DOHH2 (cell line): ENCODE results near the gene NTPCR.

Experiments
- H3F3A ChIP-seq: fragments of 200-600 bp; sonication (generic), shearing (Covaris generic); 2 replicates; pipeline ENCODE4 v1.6.0; 2016; ENCODE audit warnings: antibody characterized with exemption, mild to moderate bottlenecking; ENCODE audit not compliant: control insufficient read depth, insufficient read depth
- H3K27ac ChIP-seq: fragments of 200-600 bp; sonication (generic); 2 replicates; pipeline ENCODE4 v1.5.1; 2014; ENCODE audit warnings: low read depth, mild to moderate bottlenecking, low read length, moderate library complexity
- H3K27me3 ChIP-seq: fragments of 200-600 bp; sonication (generic); 2 replicates; pipeline ENCODE4 v1.6.1; 2014; ENCODE audit warnings: mild to moderate bottlenecking, low read length, mixed read lengths; ENCODE audit not compliant: control insufficient read depth
- H3K36me3 ChIP-seq: fragments of 200-600 bp; sonication (generic); 2 replicates; pipeline ENCODE4 v1.6.1; 2014; ENCODE audit warnings: mild to moderate bottlenecking, low read length, moderate library complexity, mixed read lengths; ENCODE audit not compliant: control insufficient read depth
- H3K4me1 ChIP-seq: fragments of 200-600 bp; sonication (generic); 2 replicates; pipeline ENCODE4 v1.6.1; 2014; ENCODE audit warnings: mild to moderate bottlenecking, low read length, mixed read lengths; ENCODE audit not compliant: control insufficient read depth
- H3K4me2 ChIP-seq: fragments of 200-600 bp; sonication (generic); 2 replicates; pipeline ENCODE4 v1.6.0; 2014; ENCODE audit warnings: mild to moderate bottlenecking, low read length, moderate library complexity
- H3K4me3 ChIP-seq: fragments of 200-600 bp; sonication (generic); 2 replicates; pipeline ENCODE4 v1.5.1; 2014; ENCODE audit warnings: mild to moderate bottlenecking, low read length, mixed read lengths
- H3K79me2 ChIP-seq: fragments of 200-600 bp; sonication (generic); 2 replicates; pipeline ENCODE4 v1.6.1; 2014; ENCODE audit warnings: mild to moderate bottlenecking, low read length, mixed read lengths; ENCODE audit not compliant: control insufficient read depth
- H3K9me2 ChIP-seq: fragments of 200-600 bp; sonication (generic); replicated peaks from 2 replicates; pipeline ENCODE4 v1.6.1; 2014; ENCODE audit warnings: mild to moderate bottlenecking, low read length, mixed read lengths; ENCODE audit not compliant: control insufficient read depth
- H3K9me3 ChIP-seq: fragments of 200-600 bp; sonication (generic); 2 replicates; pipeline ENCODE4 v1.6.1; 2014; ENCODE audit warnings: antibody characterized with exemption, low read length, mixed read lengths; ENCODE audit not compliant: control insufficient read depth, insufficient read depth
- H4K20me1 ChIP-seq: fragments of 200-600 bp; sonication (generic); 2 replicates; pipeline ENCODE4 v1.6.0; 2014; ENCODE audit warnings: low read depth, mild to moderate bottlenecking, antibody characterized with exemption, low read length, moderate library complexity; ENCODE audit not compliant: control insufficient read depth, insufficient read depth
- EZH2phosphoT487 ChIP-seq: fragments of 200-600 bp; sonication (generic); IDR thresholded peaks from 2 replicates; pipeline ENCODE4 v1.6.1; 2017; ENCODE audit warnings: borderline replicate concordance, mild to moderate bottlenecking, antibody characterized with exemption, low read length, moderate library complexity, mixed read lengths
- TF ChIP-seq, protein P1 (sequence below): fragments of 200-600 bp; sonication (generic); IDR thresholded peaks from one replicate; pipeline ENCODE4 v1.5.1; 2014; ENCODE audit warnings: antibody characterized with exemption, mild to moderate bottlenecking, low read depth, low read length; ENCODE audit not compliant: poor library complexity, severe bottlenecking

The NTPCR gene

DNA sequence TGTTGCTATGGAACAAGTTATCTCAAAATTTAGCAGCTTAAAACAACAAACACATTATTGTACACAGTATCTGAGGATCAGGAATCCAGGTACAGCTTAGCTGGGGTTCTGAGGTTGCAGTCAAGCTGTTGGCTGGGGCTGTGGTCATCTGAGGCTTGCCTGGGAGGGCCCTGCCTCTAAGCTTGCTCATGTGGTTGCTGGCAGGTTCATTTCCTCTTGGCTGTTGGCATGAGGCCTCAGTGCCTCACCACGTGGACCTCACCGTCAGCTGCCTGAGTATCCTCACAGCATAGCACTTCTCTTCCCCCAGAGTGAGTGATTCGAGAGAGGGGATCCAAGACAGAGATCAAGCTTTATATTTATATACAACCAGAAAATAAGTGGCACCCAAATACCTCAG, 18.6 kb downstream of the NTPCR start:
- no peaks in the 10 kb centered on the region for H4K20me1 ChIP-seq
- no peaks in the 10 kb centered on the region for H3K9me2 ChIP-seq
- no peaks in the 10 kb centered on the region for H3K27me3 ChIP-seq
- H3K4me3 ChIP-seq = no peak overlapping the region
- H3K36me3 ChIP-seq = peaks cover 79% of the 10 kb centered on the region
- peaks cover 4% of the 10 kb centered on the region; the same call in 1 of the 2 replicates for H3K9me3 ChIP-seq
- no peaks in the 10 kb centered on the region for H3F3A ChIP-seq
- no peak overlapping the region for H3K4me2 ChIP-seq
- no peaks in the 10 kb centered on the region for H3K79me2 ChIP-seq
- H3K27ac ChIP-seq = no peak overlapping the region
- TF ChIP-seq, protein P1, sequence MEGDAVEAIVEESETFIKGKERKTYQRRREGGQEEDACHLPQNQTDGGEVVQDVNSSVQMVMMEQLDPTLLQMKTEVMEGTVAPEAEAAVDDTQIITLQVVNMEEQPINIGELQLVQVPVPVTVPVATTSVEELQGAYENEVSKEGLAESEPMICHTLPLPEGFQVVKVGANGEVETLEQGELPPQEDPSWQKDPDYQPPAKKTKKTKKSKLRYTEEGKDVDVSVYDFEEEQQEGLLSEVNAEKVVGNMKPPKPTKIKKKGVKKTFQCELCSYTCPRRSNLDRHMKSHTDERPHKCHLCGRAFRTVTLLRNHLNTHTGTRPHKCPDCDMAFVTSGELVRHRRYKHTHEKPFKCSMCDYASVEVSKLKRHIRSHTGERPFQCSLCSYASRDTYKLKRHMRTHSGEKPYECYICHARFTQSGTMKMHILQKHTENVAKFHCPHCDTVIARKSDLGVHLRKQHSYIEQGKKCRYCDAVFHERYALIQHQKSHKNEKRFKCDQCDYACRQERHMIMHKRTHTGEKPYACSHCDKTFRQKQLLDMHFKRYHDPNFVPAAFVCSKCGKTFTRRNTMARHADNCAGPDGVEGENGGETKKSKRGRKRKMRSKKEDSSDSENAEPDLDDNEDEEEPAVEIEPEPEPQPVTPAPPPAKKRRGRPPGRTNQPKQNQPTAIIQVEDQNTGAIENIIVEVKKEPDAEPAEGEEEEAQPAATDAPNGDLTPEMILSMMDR = no peak
- no peak for TF ChIP-seq EZH2phosphoT487
- H3K4me1 ChIP-seq = peaks cover 5% of the 10 kb centered on the region

DNA sequence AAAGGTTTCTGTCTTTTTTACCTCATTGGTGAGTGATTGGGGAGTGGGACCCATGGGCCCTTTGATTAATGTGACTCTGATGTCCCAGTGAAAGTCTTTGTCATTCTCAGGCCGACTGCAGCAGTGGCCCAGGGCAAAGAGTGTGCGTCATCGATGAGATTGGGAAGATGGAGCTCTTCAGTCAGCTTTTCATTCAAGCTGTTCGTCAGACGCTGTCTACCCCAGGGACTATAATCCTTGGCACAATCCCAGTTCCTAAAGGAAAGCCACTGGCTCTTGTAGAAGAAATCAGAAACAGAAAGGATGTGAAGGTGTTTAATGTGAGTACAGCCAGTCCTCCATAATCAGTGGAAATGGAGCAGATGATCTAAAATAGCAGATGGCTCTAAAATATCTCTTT, 19.4 kb downstream of the NTPCR start:
- Histone ChIP-seq H3K9me2 (no peaks in the 10 kb centered on the region), H3K9me3 (peaks cover 4% of the 10 kb centered on the region; the same call in 1 of the 2 replicates), H3K4me3 (no peak overlapping the region), H4K20me1 (no peaks in the 10 kb centered on the region), H3K27ac (no peak overlapping the region), H3K27me3 (no peaks in the 10 kb centered on the region), H3K79me2 (no peaks in the 10 kb centered on the region), H3K4me1 (no peaks in the 10 kb centered on the region), H3K4me2 (no peak overlapping the region), H3F3A (no peaks in the 10 kb centered on the region), H3K36me3 (peaks cover 78% of the 10 kb centered on the region)
- TF ChIP-seq EZH2phosphoT487 = no peak
- TF ChIP-seq, protein P1 = no peak

DNA sequence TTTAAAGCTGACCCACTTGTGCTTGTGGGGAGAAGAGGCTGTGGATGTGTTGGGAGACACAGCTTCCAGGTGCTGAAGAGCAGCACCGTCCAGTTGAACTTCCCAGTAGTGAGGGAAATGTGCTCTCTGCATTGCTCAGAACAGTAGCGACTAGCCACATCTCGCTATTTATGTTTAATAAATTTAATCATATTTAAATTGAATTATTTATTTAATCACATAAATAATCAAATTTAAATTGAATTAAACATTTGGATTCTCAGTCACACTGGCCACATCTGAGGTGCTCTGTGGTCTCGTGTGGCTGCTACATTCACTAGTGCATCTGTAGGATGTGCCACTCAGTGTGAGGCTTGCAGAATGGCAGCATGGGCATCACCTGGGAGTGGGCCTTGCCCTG, 20.1 kb downstream of the NTPCR start:
- Histone ChIP-seq H3K4me3 (no peak overlapping the region), H3K9me3 (peaks cover 4% of the 10 kb centered on the region; the same call in 1 of the 2 replicates), H3K36me3 (peaks cover 72% of the 10 kb centered on the region), H3K4me2 (no peak overlapping the region), H3F3A (no peaks in the 10 kb centered on the region), H4K20me1 (no peaks in the 10 kb centered on the region), H3K9me2 (no peaks in the 10 kb centered on the region), H3K4me1 (no peaks in the 10 kb centered on the region), H3K27ac (no peak overlapping the region), H3K27me3 (no peaks in the 10 kb centered on the region), H3K79me2 (no peaks in the 10 kb centered on the region)
- TF ChIP-seq EZH2phosphoT487 = no peak
- TF ChIP-seq, protein P1 = no peak
